ENCODE data around the gene CNOT9.
A peak's percentile ranks its signal among the peaks of the same experiment; 100 is the strongest.

The CNOT9 gene

GRCh38 chr2:218577482-218578220 is 9.0 kb downstream of the CNOT9 start:
- DNase-seq (ENCODE audit: low read depth, low spot score), result no peak

- no peak for DNase-seq (ENCODE audit: low read depth, low spot score)
Measured at GRCh38 chr2:218578272-218578877, 9.7 kb downstream of the CNOT9 start.

- no peak for DNase-seq (ENCODE audit: low read depth, low spot score)
Measured at GRCh38 chr2:218582076-218582475, 13.4 kb downstream of the CNOT9 start.

GRCh38 chr2:218583983-218584850 is 15.6 kb downstream of the CNOT9 start:
- no peak for DNase-seq (ENCODE audit: low read depth, low spot score)

- no peak for DNase-seq (ENCODE audit: low read depth, low spot score)
Measured at GRCh38 chr2:218585541-218585940, 16.9 kb downstream of the CNOT9 start.

GRCh38 chr2:218605432-218605831 is 36.8 kb downstream of the CNOT9 start:
- peak; percentile 49 for DNase-seq (ENCODE audit: low read depth, low spot score)

GRCh38 chr2:218607436-218608115 is 38.9 kb downstream of the CNOT9 start, which contains the start of gene PLCD4:
Gene PLCD4, plus strand, starts transcription at chr2:218607899. Its CDS starts 7,841 bp downstream, at chr2:218615740.
- peak; percentile 32 for DNase-seq (ENCODE audit: low read depth, low spot score)

GRCh38 chr2:218615868-218616315 is 47.3 kb downstream of the CNOT9 start:
- no peak for DNase-seq (ENCODE audit: low read depth, low spot score)

GRCh38 chr2:218618102-218618860 is 49.6 kb downstream of the CNOT9 start:
- DNase-seq (ENCODE audit: low read depth, low spot score), result no peak

- DNase-seq (ENCODE audit: low read depth, low spot score), result no peak
Measured at GRCh38 chr2:218621007-218621406, 52.4 kb downstream of the CNOT9 start.

- DNase-seq (ENCODE audit: low read depth, low spot score), result no peak
Measured at GRCh38 chr2:218622606-218623365, 54.1 kb downstream of the CNOT9 start.

GRCh38 chr2:218623366-218623705 is 54.7 kb downstream of the CNOT9 start:
- DNase-seq (ENCODE audit: low read depth, low spot score), result no peak

GRCh38 chr2:218626369-218626768 is 57.7 kb downstream of the CNOT9 start:
- DNase-seq (ENCODE audit: low read depth, low spot score), result no peak

GRCh38 chr2:218627939-218628338 is 59.3 kb downstream of the CNOT9 start:
- no peak for DNase-seq (ENCODE audit: low read depth, low spot score)

GRCh38 chr2:218631837-218632236 is 63.2 kb downstream of the CNOT9 start:
- DNase-seq (ENCODE audit: low read depth, low spot score), result no peak

- DNase-seq (ENCODE audit: low read depth, low spot score), result no peak
Measured at GRCh38 chr2:218635719-218636118, 67.1 kb downstream of the CNOT9 start.

GRCh38 chr2:218638372-218638771 is 69.7 kb downstream of the CNOT9 start:
- DNase-seq (ENCODE audit: low read depth, low spot score), result no peak

- DNase-seq (ENCODE audit: low read depth, low spot score), result no peak
Measured at GRCh38 chr2:218642121-218642656, 73.5 kb downstream of the CNOT9 start.

- no peak for DNase-seq (ENCODE audit: low read depth, low spot score)
Measured at GRCh38 chr2:218642786-218643185, 74.1 kb downstream of the CNOT9 start.

- no peak for DNase-seq (ENCODE audit: low read depth, low spot score)
Measured at GRCh38 chr2:218643751-218644310, 75.2 kb downstream of the CNOT9 start.
